Measurements from ENCODE around the gene MDC1.

The MDC1 gene

GRCh38 chr6:30735668-30736314 is 18.7 kb upstream of the MDC1 start:
- TF ChIP-seq GATA2 (IDR thresholded peaks at IDR 0.05; ENCODE audit: low read depth, low read length) = no peak
- TF ChIP-seq GATA3 (IDR thresholded peaks at IDR 0.05; ENCODE audit: low read depth, low read length) = no peak

- TF ChIP-seq GATA2 (IDR thresholded peaks at IDR 0.05; ENCODE audit: low read depth, low read length) (no peak), GATA3 (IDR thresholded peaks at IDR 0.05; ENCODE audit: low read depth, low read length) (no peak)
Observed at GRCh38 chr6:30732237-30732943, 15.3 kb upstream of the MDC1 start.

- TF ChIP-seq GATA2 (IDR thresholded peaks at IDR 0.05; ENCODE audit: low read depth, low read length) = no peak
- no peak for TF ChIP-seq GATA3 (IDR thresholded peaks at IDR 0.05; ENCODE audit: low read depth, low read length)
Observed at GRCh38 chr6:30730601-30731435, 13.7 kb upstream of the MDC1 start.

GRCh38 chr6:30727920-30728553 is 11.0 kb upstream of the MDC1 start:
- no peak for TF ChIP-seq GATA2 (IDR thresholded peaks at IDR 0.05; ENCODE audit: low read depth, low read length)
- no peak for TF ChIP-seq GATA3 (IDR thresholded peaks at IDR 0.05; ENCODE audit: low read depth, low read length)

DNA sequence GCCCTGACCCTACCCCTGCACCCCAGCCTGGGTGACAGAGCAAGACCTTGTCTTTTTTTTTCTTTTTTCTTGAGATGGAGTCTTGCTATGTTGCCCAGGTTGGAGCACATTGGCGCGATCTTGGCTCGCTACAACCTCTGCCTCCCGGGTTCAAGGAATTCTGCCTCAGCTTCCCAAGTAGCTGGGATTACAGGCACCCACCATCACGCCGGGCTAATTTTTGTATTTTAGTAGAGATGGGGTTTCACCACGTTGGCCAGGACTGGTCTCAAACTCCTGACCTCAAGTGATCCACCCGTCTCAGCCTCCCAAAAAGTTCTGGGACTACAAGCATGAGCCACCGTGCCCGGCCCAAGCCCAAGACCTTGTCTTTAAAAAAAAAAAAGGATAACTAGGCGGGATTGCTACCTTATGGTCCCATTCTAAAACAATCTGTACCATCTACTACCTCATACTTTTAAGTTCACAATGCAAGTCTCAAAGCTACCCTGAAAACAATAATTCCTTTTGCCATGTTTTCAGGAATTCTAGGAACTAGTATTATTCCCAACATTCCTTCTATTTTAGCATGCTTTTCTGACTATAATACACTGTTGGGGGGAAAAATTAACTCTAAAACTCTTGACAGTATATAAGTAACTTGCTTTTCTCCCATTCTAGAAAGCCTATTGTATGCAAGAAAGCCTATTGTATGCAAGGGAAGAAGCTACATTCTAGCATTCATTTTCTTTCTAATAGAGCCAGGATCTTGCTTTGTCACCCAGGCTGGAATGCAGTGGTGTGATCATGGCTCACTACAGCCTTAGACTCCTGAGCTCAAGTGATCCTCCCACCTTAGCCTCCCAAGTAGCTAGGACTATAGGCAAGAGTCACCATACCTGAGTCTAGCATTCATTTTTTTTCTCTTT is 9.7 kb upstream of the MDC1 start:
- TF ChIP-seq GATA2 (IDR thresholded peaks at IDR 0.05; ENCODE audit: low read depth, low read length) (no peak), GATA3 (IDR thresholded peaks at IDR 0.05; ENCODE audit: low read depth, low read length) (no peak)

GRCh38 chr6:30725713-30726505 is 8.8 kb upstream of the MDC1 start:
- TF ChIP-seq GATA3 (IDR thresholded peaks at IDR 0.05; ENCODE audit: low read depth, low read length) (no peak), GATA2 (IDR thresholded peaks at IDR 0.05; ENCODE audit: low read depth, low read length) (no peak)

DNA sequence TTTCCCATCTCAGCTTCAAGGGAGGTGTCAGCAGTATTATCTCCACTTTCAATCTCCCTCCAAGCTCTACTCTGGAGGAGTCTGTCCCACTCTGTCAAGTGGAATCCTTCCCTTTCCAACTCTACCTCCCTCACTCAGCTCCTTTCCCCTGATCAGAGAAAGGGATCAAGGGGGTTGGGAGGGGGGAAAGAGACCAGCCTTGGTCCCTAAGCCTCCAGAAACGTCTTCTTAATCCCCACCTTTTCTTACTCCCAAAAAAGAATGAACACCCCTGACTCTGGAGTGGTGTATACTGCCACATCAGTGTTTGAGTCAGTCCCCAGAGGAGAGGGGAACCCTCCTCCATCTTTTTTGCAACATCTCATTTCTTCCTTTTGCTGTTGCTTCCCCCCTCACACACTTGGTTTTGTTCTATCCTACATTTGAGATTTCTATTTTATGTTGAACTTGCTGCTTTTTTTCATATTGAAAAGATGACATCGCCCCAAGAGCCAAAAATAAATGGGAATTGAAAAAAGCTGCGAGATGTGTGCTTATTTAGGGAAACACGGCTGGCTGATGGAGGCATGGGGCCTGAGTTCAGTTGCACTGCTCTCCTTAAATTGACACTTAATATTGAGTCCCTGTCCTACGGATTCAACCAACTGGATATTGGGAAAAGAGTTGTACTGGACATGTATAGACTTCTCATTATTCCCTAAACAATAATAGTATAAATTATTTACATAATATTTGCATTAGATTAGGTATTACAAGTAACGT is 8.0 kb upstream of the MDC1 start:
- TF ChIP-seq GATA2 (IDR thresholded peaks at IDR 0.05; ENCODE audit: low read depth, low read length) = peak; percentile 40; the same call in 1 of the 2 replicates
- TF ChIP-seq GATA3 (IDR thresholded peaks at IDR 0.05; ENCODE audit: low read depth, low read length) = no peak

- TF ChIP-seq GATA2 (IDR thresholded peaks at IDR 0.05; ENCODE audit: low read depth, low read length) (peak; percentile 80), GATA3 (IDR thresholded peaks at IDR 0.05; ENCODE audit: low read depth, low read length) (no peak)
Observed at GRCh38 chr6:30722280-30723112, 5.4 kb upstream of the MDC1 start.

DNA sequence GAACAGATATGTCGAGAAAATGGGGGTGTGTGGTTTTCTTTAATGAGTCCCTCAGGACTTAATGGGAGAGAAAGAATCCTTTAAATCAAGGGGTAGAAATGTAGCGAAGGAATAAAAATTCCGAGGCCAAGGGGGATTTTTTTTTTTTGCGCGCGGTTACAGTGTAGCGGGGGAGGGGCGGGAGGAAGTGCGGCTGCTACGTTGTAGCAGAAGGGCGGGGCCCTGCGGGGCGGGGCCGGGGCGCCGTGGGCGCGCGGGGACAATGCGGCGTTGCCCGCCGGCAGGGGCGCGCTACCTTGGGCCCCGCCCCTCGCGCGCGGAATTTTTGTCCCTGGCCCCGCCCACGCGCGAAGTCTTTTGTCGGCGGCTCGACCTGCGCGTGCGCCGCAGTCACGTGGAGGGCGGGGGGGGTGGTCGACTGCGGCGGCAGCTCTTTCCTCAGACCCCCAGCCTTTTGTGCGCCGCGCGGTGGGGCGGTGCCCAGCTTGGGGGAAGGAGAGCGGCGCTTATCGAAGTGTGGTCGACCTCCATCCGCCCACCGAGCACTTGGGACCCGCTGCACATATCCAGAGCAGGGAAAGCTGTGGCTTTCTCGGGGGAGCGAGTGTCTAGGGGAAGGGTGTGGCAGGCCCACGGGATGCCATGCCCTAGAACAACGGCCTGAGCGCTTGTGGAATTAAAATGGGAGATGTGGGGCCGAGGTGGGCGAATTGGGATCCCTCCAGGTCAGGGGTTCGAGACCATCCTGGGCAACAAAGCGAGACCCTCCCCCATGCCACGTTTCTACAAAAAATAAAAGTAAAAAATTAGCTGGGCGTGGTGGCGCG is 4.3 kb upstream of the MDC1 start:
- TF ChIP-seq GATA2 (IDR thresholded peaks at IDR 0.05; ENCODE audit: low read depth, low read length) = no peak
- TF ChIP-seq GATA3 (IDR thresholded peaks at IDR 0.05; ENCODE audit: low read depth, low read length) = no peak

GRCh38 chr6:30720738-30721197 is 3.7 kb upstream of the MDC1 start:
- no peak for TF ChIP-seq GATA2 (IDR thresholded peaks at IDR 0.05; ENCODE audit: low read depth, low read length)
- no peak for TF ChIP-seq GATA3 (IDR thresholded peaks at IDR 0.05; ENCODE audit: low read depth, low read length)

All from SH-SY5Y (cell line).